Measurements from ENCODE around the gene PTGFRN.
"Not testable (repeated sequence)": the region's sequence is repeated elsewhere in the genome, so short reads cannot be mapped to it uniquely, and the experiment has no call there.

The PTGFRN gene
- 13.9 to 59.9 (median 35.6) reads per million in 17 experiments for total RNA-seq

GRCh38 chr1:116909512-116910378 lies at the start of gene PTGFRN:
PTGFRN (plus strand) TSS chr1:116909916; CDS start chr1:116910204, 288 bp downstream.
- peak; percentile 65 to 86 (median 73) for DNase-seq

GRCh38 chr1:116860167-116860566 lies 49.5 kb upstream of the PTGFRN start:
- DNase-seq, result not testable (repeated sequence)

GRCh38 chr1:116861137-116861536 lies 48.6 kb upstream of the PTGFRN start:
- DNase-seq, result no peak

- not testable (repeated sequence) for DNase-seq
Measured at GRCh38 chr1:116863031-116863430, 46.7 kb upstream of the PTGFRN start.

- DNase-seq, result not testable (repeated sequence)
Measured at GRCh38 chr1:116866478-116866877, 43.2 kb upstream of the PTGFRN start.

GRCh38 chr1:116868385-116868784 lies 41.3 kb upstream of the PTGFRN start:
- no peak for DNase-seq

GRCh38 chr1:116869611-116870010 lies 40.1 kb upstream of the PTGFRN start:
- DNase-seq, result no peak

- DNase-seq, result no peak
Measured at GRCh38 chr1:116870300-116870699, 39.4 kb upstream of the PTGFRN start.

- no peak for DNase-seq
Measured at GRCh38 chr1:116871779-116872146, 38.0 kb upstream of the PTGFRN start.

GRCh38 chr1:116873680-116874271 lies 35.9 kb upstream of the PTGFRN start:
- DNase-seq, result no peak

GRCh38 chr1:116874733-116875249 lies 34.9 kb upstream of the PTGFRN start:
- DNase-seq, result peak; percentile 24 to 64 (median 56)

- no peak for DNase-seq
Measured at GRCh38 chr1:116875391-116875790, 34.3 kb upstream of the PTGFRN start.

GRCh38 chr1:116875946-116876345 lies 33.8 kb upstream of the PTGFRN start:
- DNase-seq, result not testable (repeated sequence)

- DNase-seq, result peak in 3 of 4 experiments; percentile 44 to 71 (median 55)
Measured at GRCh38 chr1:116877141-116877818, 32.4 kb upstream of the PTGFRN start.

- DNase-seq, result peak; percentile 41 to 66 (median 62)
Measured at GRCh38 chr1:116878804-116879477, 30.8 kb upstream of the PTGFRN start.

GRCh38 chr1:116879478-116880133 lies 30.1 kb upstream of the PTGFRN start:
- no peak for DNase-seq

GRCh38 chr1:116880917-116881316 lies 28.8 kb upstream of the PTGFRN start:
- DNase-seq, result no peak

GRCh38 chr1:116881879-116882520 lies 27.7 kb upstream of the PTGFRN start:
- DNase-seq, result peak; percentile 86 to 94 (median 90)

GRCh38 chr1:116882866-116883265 lies 26.9 kb upstream of the PTGFRN start:
- no peak for DNase-seq

- DNase-seq, result peak in 1 of 4 experiments; percentile 16
Measured at GRCh38 chr1:116886291-116886878, 23.3 kb upstream of the PTGFRN start.

- no peak for DNase-seq
Measured at GRCh38 chr1:116887212-116887611, 22.5 kb upstream of the PTGFRN start.

Measured in suppressor macrophage (primary cell).